ENCODE measurements around the gene RAMACL. TPM values are rescaled to one million over a fixed set of nuclear protein-coding genes. Genes with fewer than 3 reads are reported as not detected.

RAMACL gene
- total RNA-seq, 1 donor from 2014 or later = 1.2 TPM

- TF ChIP-seq CTCF (IDR thresholded peaks at IDR 0.05; ENCODE audit: insufficient read depth, low read depth, low read length) = no peak
- TF ChIP-seq EZH2 (IDR thresholded peaks at IDR 0.05; ENCODE audit: insufficient read depth, low read length) = no peak
- peaks cover 14% of the 10 kb centered on the region for H3K36me3 Mint-ChIP-seq (ENCODE audit: low read depth, unreplicated experiment)
- no peaks in the 10 kb centered on the region for H3K9me3 Mint-ChIP-seq (ENCODE audit: unreplicated experiment)
- Histone ChIP-seq H3K36me3 (ENCODE audit: insufficient read depth, low read length) (no peaks in the 10 kb centered on the region), H3K27me3 (ENCODE audit: insufficient read depth, low read length) (no peaks in the 10 kb centered on the region), H3K27ac (ENCODE audit: low read depth, low read length) (no peak overlapping the region), H3K9ac (ENCODE audit: low read length) (no peak overlapping the region), H3K9me3 (ENCODE audit: insufficient read depth, low read depth, low read length) (peaks cover 4% of the 10 kb centered on the region), H3K79me2 (ENCODE audit: insufficient read depth, low read length) (peaks cover 70% of the 10 kb centered on the region), H3K4me3 (ENCODE audit: insufficient read depth, low read depth, low read length) (no peak overlapping the region), H2AFZ (ENCODE audit: low read depth, low read length) (no peak overlapping the region), H3K4me2 (ENCODE audit: low read length) (no peak overlapping the region), H3K4me1 (ENCODE audit: insufficient read depth, low read length) (peaks cover 17% of the 10 kb centered on the region), H4K20me1 (ENCODE audit: insufficient read depth, low read length) (no peaks in the 10 kb centered on the region)
- no peak overlapping the region for H3K27ac Mint-ChIP-seq (ENCODE audit: unreplicated experiment)
- FAIRE-seq = no peak
- H3K27me3 Mint-ChIP-seq (ENCODE audit: low read depth, unreplicated experiment) = no peaks in the 10 kb centered on the region
- no peak for DNase-seq (ENCODE audit: low read depth)
- H3K4me1 Mint-ChIP-seq (ENCODE audit: low read depth, unreplicated experiment) = peaks cover 17% of the 10 kb centered on the region
- no peak overlapping the region for H3K4me3 Mint-ChIP-seq (ENCODE audit: unreplicated experiment)
These were observed 17.9 kb upstream of the RAMACL start for GRCh38 chr6:166604328-166604727.

GRCh38 chr6:166603043-166603690 lies 16.7 kb upstream of the RAMACL start:
- Mint-ChIP-seq H3K36me3 (ENCODE audit: low read depth, unreplicated experiment) (peaks cover 14% of the 10 kb centered on the region), H3K4me3 (ENCODE audit: unreplicated experiment) (no peak overlapping the region), H3K9me3 (ENCODE audit: unreplicated experiment) (no peaks in the 10 kb centered on the region), H3K27me3 (ENCODE audit: low read depth, unreplicated experiment) (no peaks in the 10 kb centered on the region), H3K4me1 (ENCODE audit: low read depth, unreplicated experiment) (peaks cover 28% of the 10 kb centered on the region), H3K27ac (ENCODE audit: unreplicated experiment) (no peak overlapping the region)
- H3K4me3 ChIP-seq (ENCODE audit: insufficient read depth, low read depth, low read length) = no peak overlapping the region
- no peaks in the 10 kb centered on the region for H3K27me3 ChIP-seq (ENCODE audit: insufficient read depth, low read length)
- no peak overlapping the region for H3K9ac ChIP-seq (ENCODE audit: low read length)
- no peak for FAIRE-seq
- H3K4me2 ChIP-seq (ENCODE audit: low read length) = no peak overlapping the region
- H2AFZ ChIP-seq (ENCODE audit: low read depth, low read length) = no peak overlapping the region
- peaks cover 4% of the 10 kb centered on the region for H3K9me3 ChIP-seq (ENCODE audit: insufficient read depth, low read depth, low read length)
- peaks cover 75% of the 10 kb centered on the region for H3K79me2 ChIP-seq (ENCODE audit: insufficient read depth, low read length)
- H3K27ac ChIP-seq (ENCODE audit: low read depth, low read length) = no peak overlapping the region
- peaks cover 28% of the 10 kb centered on the region for H3K4me1 ChIP-seq (ENCODE audit: insufficient read depth, low read length)
- DNase-seq (ENCODE audit: low read depth) = no peak
- no peaks in the 10 kb centered on the region for H4K20me1 ChIP-seq (ENCODE audit: insufficient read depth, low read length)
- TF ChIP-seq EZH2 (IDR thresholded peaks at IDR 0.05; ENCODE audit: insufficient read depth, low read length) = no peak
- TF ChIP-seq CTCF (IDR thresholded peaks at IDR 0.05; ENCODE audit: insufficient read depth, low read depth, low read length) = no peak
- H3K36me3 ChIP-seq (ENCODE audit: insufficient read depth, low read length) = no peaks in the 10 kb centered on the region

- H3K36me3 ChIP-seq (ENCODE audit: insufficient read depth, low read length) = no peaks in the 10 kb centered on the region
- H3K27me3 ChIP-seq (ENCODE audit: insufficient read depth, low read length) = no peaks in the 10 kb centered on the region
- H3K79me2 ChIP-seq (ENCODE audit: insufficient read depth, low read length) = peaks cover 68% of the 10 kb centered on the region
- no peak overlapping the region for H3K27ac ChIP-seq (ENCODE audit: low read depth, low read length)
- H3K36me3 Mint-ChIP-seq (ENCODE audit: low read depth, unreplicated experiment) = peaks cover 15% of the 10 kb centered on the region
- peaks cover 38% of the 10 kb centered on the region for H3K4me1 ChIP-seq (ENCODE audit: insufficient read depth, low read length)
- H3K27me3 Mint-ChIP-seq (ENCODE audit: low read depth, unreplicated experiment) = no peaks in the 10 kb centered on the region
- H3K4me3 Mint-ChIP-seq (ENCODE audit: unreplicated experiment) = no peak overlapping the region
- no peak overlapping the region for H3K4me2 ChIP-seq (ENCODE audit: low read length)
- H2AFZ ChIP-seq (ENCODE audit: low read depth, low read length) = no peak overlapping the region
- H3K4me1 Mint-ChIP-seq (ENCODE audit: low read depth, unreplicated experiment) = peaks cover 40% of the 10 kb centered on the region
- no peak overlapping the region for H3K27ac Mint-ChIP-seq (ENCODE audit: unreplicated experiment)
- no peak for TF ChIP-seq EZH2 (IDR thresholded peaks at IDR 0.05; ENCODE audit: insufficient read depth, low read length)
- TF ChIP-seq CTCF (IDR thresholded peaks at IDR 0.05; ENCODE audit: insufficient read depth, low read depth, low read length) = no peak
- no peak overlapping the region for H3K4me3 ChIP-seq (ENCODE audit: insufficient read depth, low read depth, low read length)
- H3K9me3 ChIP-seq (ENCODE audit: insufficient read depth, low read depth, low read length) = peaks cover 4% of the 10 kb centered on the region
- no peaks in the 10 kb centered on the region for H3K9me3 Mint-ChIP-seq (ENCODE audit: unreplicated experiment)
- DNase-seq (ENCODE audit: low read depth) (no peak), FAIRE-seq (no peak)
- no peak overlapping the region for H3K9ac ChIP-seq (ENCODE audit: low read length)
- no peaks in the 10 kb centered on the region for H4K20me1 ChIP-seq (ENCODE audit: insufficient read depth, low read length)
These were observed 15.5 kb upstream of the RAMACL start for GRCh38 chr6:166601956-166602355.

All from astrocyte (in vitro differentiated cells and primary cell).